ENCODE measurements around the gene TNS1. TPM values are rescaled to one million over a fixed set of nuclear protein-coding genes. Genes with fewer than 3 reads are reported as not detected.

The TNS1 gene
- total and polyA plus RNA-seq, 2 experiments from 2014 or later: 81.6 to 99.3 TPM

DNA sequence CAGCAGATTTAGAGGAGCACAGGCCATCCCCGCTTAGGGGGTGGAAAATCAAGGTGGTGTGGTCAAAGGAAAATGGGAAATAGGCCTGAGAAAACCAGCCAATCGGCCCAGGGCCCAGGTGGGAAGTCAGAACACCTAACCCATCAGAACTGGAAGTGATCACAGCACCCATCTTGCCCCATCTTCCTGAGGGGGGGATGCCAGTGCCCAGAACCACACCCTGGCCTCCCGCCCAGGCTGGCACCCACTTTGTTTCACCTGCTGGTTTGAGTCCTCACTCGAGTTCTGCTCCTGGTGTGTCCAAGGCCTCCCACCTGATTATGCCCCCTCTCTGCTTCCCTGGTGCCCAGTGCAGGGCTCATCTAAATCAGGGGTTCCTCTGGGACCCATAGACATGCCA lies 174.5 kb downstream of the TNS1 start:
- Histone ChIP-seq H3F3A (ENCODE audit: insufficient read depth) (peaks cover 22% of the 10 kb centered on the region), H3K4me3 (no peak overlapping the region), H2AFZ (no peak overlapping the region), H3K4me2 (ENCODE audit: unreplicated experiment) (no peak overlapping the region), H3K4me1 (ENCODE audit: insufficient read depth) (peaks cover 18% of the 10 kb centered on the region), H3K36me3 (ENCODE audit: low read depth) (peaks cover 21% of the 10 kb centered on the region), H3K27ac (peak overlapping the region; percentile 51), H3K79me2 (ENCODE audit: insufficient read depth) (peaks cover 30% of the 10 kb centered on the region), H3K9ac (peak overlapping the region; percentile 31; the same call in 1 of the 2 replicates), H4K20me1 (ENCODE audit: insufficient read depth) (no peaks in the 10 kb centered on the region), H3K27me3 (replicated peaks; ENCODE audit: insufficient read depth) (no peaks in the 10 kb centered on the region), H3K9me3 (ENCODE audit: low read depth) (no peaks in the 10 kb centered on the region), H3K9me2 (ENCODE audit: insufficient read depth) (no peaks in the 10 kb centered on the region)
- 83 to 90% methylated on average over 4 of the region's 4 CpGs for WGBS, 2 experiments (ENCODE audit: low coverage in 1 of 2, low lambda C conversion rate in 2 of 2, missing lambda C conversion rate in 2 of 2)
- DNase-seq: no peak
- TF ChIP-seq EZH2phosphoT487 (IDR thresholded peaks at IDR 0.05; ENCODE audit: insufficient read depth, low read depth) (no peak), EZH2 (IDR thresholded peaks at IDR 0.05; ENCODE audit: insufficient read depth, poor library complexity, severe bottlenecking) (no peak)
- in situ Hi-C loops (cut with MboI): no loop called here

DNA sequence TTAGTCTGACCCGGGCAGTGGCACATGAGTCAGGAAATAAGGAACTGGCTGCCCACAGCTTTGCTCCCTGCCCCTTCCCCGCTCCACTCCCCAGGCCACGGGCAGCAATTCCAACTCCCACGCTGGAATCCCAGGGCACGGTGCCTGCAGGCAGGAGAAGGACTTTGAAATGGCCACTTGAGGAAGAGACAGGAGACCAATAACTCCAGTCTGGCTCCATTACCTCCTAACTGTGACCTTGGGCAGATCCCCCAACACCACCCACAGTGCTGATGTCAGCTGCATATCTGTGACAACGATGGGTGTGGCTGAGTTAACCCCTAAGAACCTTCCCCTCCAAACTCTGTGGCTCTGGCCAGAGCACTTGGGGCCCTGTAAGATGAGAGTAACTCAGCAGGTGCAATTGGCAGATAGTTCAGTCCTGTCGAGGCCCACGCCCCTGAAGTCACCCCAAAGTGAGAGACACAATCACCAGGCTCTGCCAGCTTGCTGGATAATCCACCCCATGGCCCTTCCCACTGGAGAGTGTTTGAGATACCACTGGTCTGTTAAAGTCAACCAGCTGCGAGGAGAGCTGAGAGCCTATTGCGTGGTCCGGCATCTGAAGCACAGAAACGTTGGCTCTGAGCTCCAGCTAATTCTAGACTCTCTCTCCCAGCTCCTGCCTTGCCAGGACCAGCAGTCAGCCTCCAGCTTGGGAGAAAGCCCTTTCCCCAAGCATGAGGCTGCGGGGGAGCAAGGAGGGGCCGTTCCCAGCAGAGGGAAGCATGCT lies 175.2 kb downstream of the TNS1 start:
- in situ Hi-C loops (cut with MboI): no loop called here
- DNase-seq: peak; percentile 63
- Histone ChIP-seq H3K4me1 (ENCODE audit: insufficient read depth) (peaks cover 22% of the 10 kb centered on the region), H2AFZ (no peak overlapping the region), H3K27ac (peak overlapping the region; percentile 51), H3K4me2 (ENCODE audit: unreplicated experiment) (peak overlapping the region; percentile 5), H4K20me1 (ENCODE audit: insufficient read depth) (no peaks in the 10 kb centered on the region), H3F3A (ENCODE audit: insufficient read depth) (peaks cover 29% of the 10 kb centered on the region), H3K9me2 (ENCODE audit: insufficient read depth) (no peaks in the 10 kb centered on the region), H3K27me3 (replicated peaks; ENCODE audit: insufficient read depth) (no peaks in the 10 kb centered on the region), H3K9me3 (ENCODE audit: low read depth) (no peaks in the 10 kb centered on the region), H3K4me3 (no peak overlapping the region), H3K36me3 (ENCODE audit: low read depth) (peaks cover 20% of the 10 kb centered on the region), H3K9ac (peak overlapping the region; percentile 31), H3K79me2 (ENCODE audit: insufficient read depth) (peaks cover 22% of the 10 kb centered on the region)
- TF ChIP-seq EZH2 (IDR thresholded peaks at IDR 0.05; ENCODE audit: insufficient read depth, poor library complexity, severe bottlenecking) (no peak), EZH2phosphoT487 (IDR thresholded peaks at IDR 0.05; ENCODE audit: insufficient read depth, low read depth) (no peak)
- WGBS, 2 experiments (ENCODE audit: low coverage in 1 of 2, low lambda C conversion rate in 2 of 2, missing lambda C conversion rate in 2 of 2): 29 to 31% methylated on average over 14 of the region's 14 CpGs

DNA sequence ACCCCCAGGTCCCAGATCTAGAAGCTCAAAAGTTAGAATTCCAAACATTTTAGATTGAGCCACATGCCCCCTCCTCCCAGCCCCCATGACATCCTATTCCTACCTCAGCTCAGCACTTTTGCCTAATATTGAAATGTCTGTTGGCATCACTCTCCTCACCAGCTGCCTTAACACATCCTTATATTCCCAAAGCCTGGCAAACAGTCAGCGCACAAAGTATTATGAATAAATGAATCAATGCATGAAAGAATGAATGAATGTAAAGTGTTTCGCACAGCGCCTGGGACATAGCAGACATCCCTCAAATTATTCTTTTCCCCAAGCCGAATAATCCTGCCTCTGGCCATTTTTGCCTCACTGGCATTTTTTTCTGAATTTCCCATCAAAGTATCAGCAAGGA lies 175.8 kb downstream of the TNS1 start:
- Histone ChIP-seq H3K9me2 (ENCODE audit: insufficient read depth) (no peaks in the 10 kb centered on the region), H2AFZ (no peak overlapping the region), H3K9ac (peak overlapping the region; percentile 31; the same call in 1 of the 2 replicates), H3F3A (ENCODE audit: insufficient read depth) (peaks cover 31% of the 10 kb centered on the region), H3K79me2 (ENCODE audit: insufficient read depth) (peaks cover 18% of the 10 kb centered on the region), H3K9me3 (ENCODE audit: low read depth) (no peaks in the 10 kb centered on the region), H3K27ac (peak overlapping the region; percentile 51), H3K4me3 (no peak overlapping the region), H4K20me1 (ENCODE audit: insufficient read depth) (no peaks in the 10 kb centered on the region), H3K4me2 (ENCODE audit: unreplicated experiment) (peak overlapping the region; percentile 5), H3K4me1 (ENCODE audit: insufficient read depth) (peaks cover 27% of the 10 kb centered on the region), H3K27me3 (replicated peaks; ENCODE audit: insufficient read depth) (no peaks in the 10 kb centered on the region), H3K36me3 (ENCODE audit: low read depth) (peaks cover 20% of the 10 kb centered on the region)
- WGBS, 2 experiments (ENCODE audit: low coverage in 1 of 2, low lambda C conversion rate in 2 of 2, missing lambda C conversion rate in 2 of 2): 69 to 73% methylated on average over 4 of the region's 4 CpGs
- in situ Hi-C loops (cut with MboI): no loop called here
- no peak for TF ChIP-seq EZH2 (IDR thresholded peaks at IDR 0.05; ENCODE audit: insufficient read depth, poor library complexity, severe bottlenecking)
- TF ChIP-seq EZH2phosphoT487 (IDR thresholded peaks at IDR 0.05; ENCODE audit: insufficient read depth, low read depth): no peak
- no peak for DNase-seq

DNA sequence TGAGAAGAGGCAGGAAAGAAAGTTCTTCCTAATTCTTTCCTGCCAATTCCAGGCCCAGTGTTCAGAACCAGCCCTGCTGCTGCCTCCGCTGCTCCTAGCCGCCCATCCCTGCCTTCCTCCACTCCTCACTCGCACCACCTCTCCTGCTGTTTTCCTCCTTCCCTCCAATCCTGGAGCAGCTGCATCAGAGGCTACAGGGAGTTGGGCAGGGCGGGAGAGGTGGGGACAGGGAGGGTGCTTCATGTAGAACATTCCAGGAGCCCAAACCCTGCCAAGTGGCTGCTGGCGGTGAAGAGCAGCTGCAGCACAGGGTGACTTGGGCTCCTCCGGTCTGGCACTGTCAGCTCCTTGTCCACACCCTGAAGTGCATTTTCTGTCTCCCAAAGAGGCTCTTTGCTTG lies 176.3 kb downstream of the TNS1 start:
- Histone ChIP-seq H3K4me2 (ENCODE audit: unreplicated experiment) (no peak overlapping the region), H4K20me1 (ENCODE audit: insufficient read depth) (no peaks in the 10 kb centered on the region), H3K9me3 (ENCODE audit: low read depth) (no peaks in the 10 kb centered on the region), H3K4me1 (ENCODE audit: insufficient read depth) (peaks cover 28% of the 10 kb centered on the region), H3K9me2 (ENCODE audit: insufficient read depth) (no peaks in the 10 kb centered on the region), H3K4me3 (no peak overlapping the region), H3K36me3 (ENCODE audit: low read depth) (peaks cover 21% of the 10 kb centered on the region), H3K79me2 (ENCODE audit: insufficient read depth) (peaks cover 18% of the 10 kb centered on the region; the same call in 1 of the 2 replicates), H3F3A (ENCODE audit: insufficient read depth) (peaks cover 31% of the 10 kb centered on the region), H2AFZ (no peak overlapping the region), H3K27me3 (replicated peaks; ENCODE audit: insufficient read depth) (no peaks in the 10 kb centered on the region), H3K27ac (peak overlapping the region; percentile 51), H3K9ac (no peak overlapping the region)
- TF ChIP-seq EZH2 (IDR thresholded peaks at IDR 0.05; ENCODE audit: insufficient read depth, poor library complexity, severe bottlenecking) (no peak), EZH2phosphoT487 (IDR thresholded peaks at IDR 0.05; ENCODE audit: insufficient read depth, low read depth) (no peak)
- 67 to 76% methylated on average over 6 of the region's 6 CpGs for WGBS, 2 experiments (ENCODE audit: low coverage in 1 of 2, low lambda C conversion rate in 2 of 2, missing lambda C conversion rate in 2 of 2)
- DNase-seq: peak; percentile 39
- in situ Hi-C loops (cut with MboI): no loop called here

All from GM23248 (cell line).